Measurements from ENCODE around the gene FCAMR.

FCAMR gene

DNA sequence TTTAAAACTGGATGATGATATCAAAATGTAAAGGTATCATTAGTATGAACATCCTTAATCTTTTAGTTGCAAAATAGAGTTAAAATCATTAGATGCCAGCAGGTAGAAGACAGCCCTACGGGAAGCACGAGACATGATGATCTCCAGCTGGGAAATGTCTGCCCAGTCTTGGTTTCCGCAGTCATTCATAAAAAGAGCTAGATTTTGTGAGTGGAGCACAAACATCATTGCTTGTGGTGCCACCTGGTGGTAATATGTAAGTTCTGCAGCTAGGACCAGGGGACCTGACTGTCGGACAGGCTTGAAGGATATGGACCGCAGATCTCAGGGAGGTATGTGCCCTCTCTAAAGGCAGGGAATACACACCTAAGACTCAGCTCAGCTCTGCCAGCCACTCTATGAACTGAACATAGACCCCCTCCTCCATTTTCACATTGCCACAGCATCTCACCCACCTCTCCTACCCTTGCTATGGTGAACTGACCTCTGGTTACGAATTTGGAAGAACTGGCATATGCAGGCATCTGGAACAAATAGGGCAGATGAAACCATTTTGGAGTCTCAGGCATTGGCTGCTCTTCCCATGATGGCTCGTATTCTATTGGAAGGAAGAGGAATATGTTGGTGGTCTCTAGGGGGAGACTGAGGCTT lies 57.7 kb downstream of the FCAMR start:
- in situ Hi-C loops (cut with HindIII; ENCODE audit: low sequenced_read_pairs): loop anchor here (25.0 kb wide), 1 partner anchor 175 kb away; no protein-coding TSS in a partner anchor
- TF ChIP-seq, protein P1, sequence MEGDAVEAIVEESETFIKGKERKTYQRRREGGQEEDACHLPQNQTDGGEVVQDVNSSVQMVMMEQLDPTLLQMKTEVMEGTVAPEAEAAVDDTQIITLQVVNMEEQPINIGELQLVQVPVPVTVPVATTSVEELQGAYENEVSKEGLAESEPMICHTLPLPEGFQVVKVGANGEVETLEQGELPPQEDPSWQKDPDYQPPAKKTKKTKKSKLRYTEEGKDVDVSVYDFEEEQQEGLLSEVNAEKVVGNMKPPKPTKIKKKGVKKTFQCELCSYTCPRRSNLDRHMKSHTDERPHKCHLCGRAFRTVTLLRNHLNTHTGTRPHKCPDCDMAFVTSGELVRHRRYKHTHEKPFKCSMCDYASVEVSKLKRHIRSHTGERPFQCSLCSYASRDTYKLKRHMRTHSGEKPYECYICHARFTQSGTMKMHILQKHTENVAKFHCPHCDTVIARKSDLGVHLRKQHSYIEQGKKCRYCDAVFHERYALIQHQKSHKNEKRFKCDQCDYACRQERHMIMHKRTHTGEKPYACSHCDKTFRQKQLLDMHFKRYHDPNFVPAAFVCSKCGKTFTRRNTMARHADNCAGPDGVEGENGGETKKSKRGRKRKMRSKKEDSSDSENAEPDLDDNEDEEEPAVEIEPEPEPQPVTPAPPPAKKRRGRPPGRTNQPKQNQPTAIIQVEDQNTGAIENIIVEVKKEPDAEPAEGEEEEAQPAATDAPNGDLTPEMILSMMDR (IDR thresholded peaks at IDR 0.05; ENCODE audit: low read depth, low read length, missing control alignments): peak; percentile 75
- no peak overlapping the region for H3K4me3 ChIP-seq (ENCODE audit: low read depth, low read length)
- DNase-seq (ENCODE audit: low read depth): peak; percentile 63

DNA sequence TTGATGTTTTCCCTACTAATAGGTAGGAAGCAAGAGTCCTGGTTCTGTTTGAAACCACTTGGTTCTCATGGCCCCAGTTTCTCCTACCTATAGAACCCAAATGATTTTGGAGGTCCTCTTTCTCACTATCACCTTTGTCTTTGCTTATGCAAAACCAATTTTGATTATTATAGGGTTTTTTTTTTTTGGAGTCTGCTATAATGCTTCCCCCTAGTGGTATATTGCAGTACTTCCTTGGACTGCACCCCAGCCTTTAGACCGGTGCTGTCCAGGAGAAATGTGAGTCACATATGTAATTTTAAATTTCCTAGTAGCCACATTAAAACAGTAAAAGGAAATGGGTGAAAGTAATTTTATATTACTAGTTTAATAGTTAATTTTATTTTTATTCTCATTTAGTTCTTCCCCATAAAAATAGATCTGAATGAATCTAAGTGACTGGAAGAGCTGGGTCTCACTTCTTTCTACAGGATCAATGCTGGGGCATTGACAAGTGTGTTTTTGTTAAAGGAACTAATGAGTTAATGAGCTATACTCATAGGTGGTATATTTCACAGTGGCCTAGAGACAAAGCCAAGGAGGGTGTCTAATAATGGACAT lies 59.1 kb downstream of the FCAMR start:
- TF ChIP-seq, protein P1 (IDR thresholded peaks at IDR 0.05; ENCODE audit: low read depth, low read length, missing control alignments): peak; percentile 81
- H3K4me3 ChIP-seq (ENCODE audit: low read depth, low read length): no peak overlapping the region
- in situ Hi-C loops (cut with HindIII; ENCODE audit: low sequenced_read_pairs): loop anchor here (25.0 kb wide), 1 partner anchor 174 kb away; no protein-coding TSS in a partner anchor
- peak; percentile 65 for DNase-seq (ENCODE audit: low read depth)

DNA sequence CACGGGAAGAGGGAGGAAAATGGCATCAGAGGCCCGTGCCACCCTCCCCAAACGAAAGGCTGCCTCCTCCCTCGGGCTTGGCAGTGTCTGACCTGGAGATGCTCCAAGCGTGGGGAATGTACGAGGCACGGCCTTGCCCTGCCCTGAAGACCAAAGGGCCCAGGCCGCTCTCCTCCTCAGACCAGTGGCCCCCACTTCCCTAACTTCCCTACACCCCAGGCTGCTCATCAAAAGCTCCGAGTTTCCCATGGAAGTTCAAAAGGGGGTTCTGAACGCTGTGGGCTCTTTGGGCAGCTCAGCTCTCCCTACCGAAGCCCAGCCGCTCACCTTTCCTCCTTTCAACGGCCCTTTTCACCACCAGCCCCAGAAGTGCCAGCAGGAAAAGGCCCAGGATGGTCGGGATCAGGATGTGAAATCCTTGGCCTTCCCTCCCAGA lies 60.4 kb downstream of the FCAMR start:
- peak overlapping the region; percentile 44 for H3K4me3 ChIP-seq (ENCODE audit: low read depth, low read length)
- in situ Hi-C loops (cut with HindIII; ENCODE audit: low sequenced_read_pairs): loop anchor here (25.0 kb wide), 1 partner anchor 173 kb away; no protein-coding TSS in a partner anchor
- TF ChIP-seq, protein P1 (IDR thresholded peaks at IDR 0.05; ENCODE audit: low read depth, low read length, missing control alignments): no peak
- DNase-seq (ENCODE audit: low read depth): no peak

DNA sequence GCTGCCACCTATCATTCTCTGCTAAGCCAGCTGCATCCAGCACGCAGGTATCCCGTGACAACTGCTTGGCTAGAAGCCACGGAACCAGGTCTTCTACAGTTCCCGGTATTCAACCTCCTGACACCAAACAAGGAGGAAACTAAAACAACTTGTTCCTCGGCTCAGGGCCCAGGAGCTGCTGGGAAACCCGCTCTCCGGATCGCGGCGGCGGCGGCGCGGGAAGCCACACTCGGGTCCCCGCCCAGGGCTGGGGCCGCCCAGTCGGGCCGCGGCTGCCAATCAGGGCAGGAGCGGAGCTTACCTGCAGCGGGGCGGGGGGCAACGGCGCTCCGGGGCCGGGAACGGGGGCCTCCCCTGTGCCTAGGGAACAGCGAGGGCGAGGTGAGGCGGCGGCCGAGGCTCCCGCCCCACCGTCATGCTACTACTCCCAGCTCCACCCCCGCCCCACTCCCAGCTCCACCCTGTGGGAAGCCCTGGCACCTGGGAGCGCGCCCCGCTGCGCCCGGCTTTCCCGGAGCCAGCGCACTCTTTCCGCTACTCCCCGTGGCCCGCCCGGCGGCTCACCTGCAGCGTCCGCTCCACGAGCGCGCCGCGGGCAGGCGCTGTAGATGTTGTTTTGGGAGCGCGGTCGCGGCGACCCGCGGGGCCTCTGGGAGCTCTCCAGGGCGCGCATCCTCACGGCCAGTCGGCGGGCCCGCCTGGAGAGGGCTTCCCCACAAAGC lies 60.9 kb downstream of the FCAMR start:
- H3K4me3 ChIP-seq (ENCODE audit: low read depth, low read length): peak overlapping the region; percentile 44
- in situ Hi-C loops (cut with HindIII; ENCODE audit: low sequenced_read_pairs): loop anchor here (25.0 kb wide), 1 partner anchor 172 kb away; no protein-coding TSS in a partner anchor
- DNase-seq (ENCODE audit: low read depth): no peak
- TF ChIP-seq, protein P1 (IDR thresholded peaks at IDR 0.05; ENCODE audit: low read depth, low read length, missing control alignments): no peak

DNA sequence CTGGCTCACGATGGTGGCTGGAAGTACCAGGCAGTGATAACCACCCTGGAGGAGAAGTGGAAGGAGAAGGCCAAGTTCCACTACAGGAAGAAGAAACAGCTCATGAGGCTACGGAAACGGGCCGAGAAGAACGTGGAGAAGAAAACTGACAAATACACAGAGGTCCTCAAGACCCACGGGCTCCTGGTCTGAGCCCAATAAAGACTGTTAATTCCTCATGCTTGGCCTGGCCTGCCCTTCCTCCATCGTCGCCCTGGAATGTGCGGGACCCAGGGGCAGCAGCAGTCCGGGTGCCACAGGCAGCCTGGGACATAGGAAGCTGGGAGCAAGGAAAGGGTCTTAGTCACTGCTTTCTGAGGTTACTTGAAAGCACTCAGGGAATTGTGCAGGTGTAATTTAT lies 62.2 kb downstream of the FCAMR start:
- DNase-seq (ENCODE audit: low read depth): no peak
- in situ Hi-C loops (cut with HindIII; ENCODE audit: low sequenced_read_pairs): loop anchor here (25.0 kb wide), 1 partner anchor 171 kb away; no protein-coding TSS in a partner anchor
- TF ChIP-seq, protein P1 (IDR thresholded peaks at IDR 0.05; ENCODE audit: low read depth, low read length, missing control alignments): no peak
- H3K4me3 ChIP-seq (ENCODE audit: low read depth, low read length): no peak overlapping the region

Data from astrocyte of the cerebellum (primary cell).